NCI-H2107 (cell line): ENCODE data around the gene TSSK3.
"Not testable (repeated sequence)": the region's sequence is repeated elsewhere in the genome, so short reads cannot be mapped to it uniquely, and the experiment has no call there.

ENCODE experiments used
- DNase-seq: peaks from one replicate; lab custom pipeline; 2025; lab: John Stamatoyannopoulos, UW

Gene TSSK3

DNA sequence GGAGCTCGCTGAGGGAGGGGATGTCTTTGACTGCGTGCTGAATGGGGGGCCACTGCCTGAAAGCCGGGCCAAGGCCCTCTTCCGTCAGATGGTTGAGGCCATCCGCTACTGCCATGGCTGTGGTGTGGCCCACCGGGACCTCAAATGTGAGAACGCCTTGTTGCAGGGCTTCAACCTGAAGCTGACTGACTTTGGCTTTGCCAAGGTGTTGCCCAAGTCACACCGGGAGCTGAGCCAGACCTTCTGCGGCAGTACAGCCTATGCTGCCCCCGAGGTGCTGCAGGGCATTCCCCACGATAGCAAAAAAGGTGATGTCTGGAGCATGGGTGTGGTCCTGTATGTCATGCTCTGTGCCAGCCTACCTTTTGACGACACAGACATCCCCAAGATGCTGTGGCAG, 1.4 kb downstream of the TSSK3 start:
- no peak for DNase-seq

DNA sequence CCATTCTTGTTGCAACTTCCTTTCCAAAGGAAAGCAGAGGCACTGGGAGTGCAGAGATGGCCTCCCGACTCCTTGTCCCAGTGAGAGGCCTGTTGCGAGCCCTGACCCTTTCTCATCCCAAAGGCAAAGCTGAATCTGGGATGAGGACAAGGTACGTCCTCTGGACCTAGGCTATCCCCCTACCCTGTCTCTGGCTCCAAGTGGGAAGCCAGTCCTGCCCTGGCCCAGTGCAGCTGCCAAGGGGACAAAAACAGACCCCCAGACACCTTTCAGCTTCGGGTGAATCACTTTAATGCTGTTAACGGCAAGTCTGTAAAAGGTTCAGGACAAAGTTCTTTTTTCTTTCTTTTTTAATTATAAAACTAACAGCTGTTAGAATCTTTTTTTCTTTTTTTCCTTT, 2.5 kb downstream of the TSSK3 start:
- no peak for DNase-seq

GRCh38 chr1:32365445-32365844, 3.1 kb downstream of the TSSK3 start:
- DNase-seq: no peak

DNA sequence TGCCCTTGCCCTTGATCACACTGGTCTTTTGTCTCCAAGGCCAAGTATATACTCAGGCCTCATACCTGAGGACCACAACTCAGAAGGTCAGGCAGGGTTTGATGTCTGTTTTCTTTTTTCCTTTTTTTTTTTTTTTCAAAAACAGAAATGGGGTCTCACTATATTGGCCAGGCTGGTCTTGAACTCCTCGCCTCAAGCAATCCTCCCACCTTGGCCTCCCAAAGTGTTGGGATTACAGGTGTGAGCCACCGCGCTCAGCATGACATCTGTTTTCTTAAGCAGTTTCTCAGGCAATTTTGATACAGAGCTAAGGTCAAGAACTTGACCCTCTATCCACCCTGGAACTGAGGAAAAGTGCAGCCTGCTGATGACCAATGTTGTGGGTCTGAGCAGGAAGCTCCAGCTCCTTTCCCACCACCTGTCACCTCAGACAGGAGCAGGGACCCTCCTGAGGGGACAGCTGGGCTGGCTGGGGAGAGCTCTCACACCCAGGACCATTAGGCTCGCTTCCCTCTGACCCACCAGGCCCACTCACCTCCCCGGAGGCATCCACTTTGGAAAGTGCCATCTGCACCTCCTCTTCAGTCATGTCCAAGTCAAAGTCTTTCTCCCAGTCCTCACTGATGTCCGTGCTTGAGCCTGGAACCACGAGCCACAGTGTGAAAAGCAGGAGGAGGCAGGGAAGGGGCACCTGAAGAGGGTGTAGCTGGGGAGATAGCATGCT, 5.7 kb downstream of the TSSK3 start:
- DNase-seq: no peak

- no peak for DNase-seq
These were observed 9.9 kb downstream of the TSSK3 start for GRCh38 chr1:32372149-32372756.

GRCh38 chr1:32373996-32374592, 11.8 kb downstream of the TSSK3 start:
- DNase-seq: no peak

GRCh38 chr1:32376199-32376598, 13.9 kb downstream of the TSSK3 start:
- no peak for DNase-seq

- DNase-seq: no peak
These were observed 15.3 kb downstream of the TSSK3 start for GRCh38 chr1:32377541-32378220.

GRCh38 chr1:32380057-32380456, 17.7 kb downstream of the TSSK3 start:
- DNase-seq: no peak

DNA sequence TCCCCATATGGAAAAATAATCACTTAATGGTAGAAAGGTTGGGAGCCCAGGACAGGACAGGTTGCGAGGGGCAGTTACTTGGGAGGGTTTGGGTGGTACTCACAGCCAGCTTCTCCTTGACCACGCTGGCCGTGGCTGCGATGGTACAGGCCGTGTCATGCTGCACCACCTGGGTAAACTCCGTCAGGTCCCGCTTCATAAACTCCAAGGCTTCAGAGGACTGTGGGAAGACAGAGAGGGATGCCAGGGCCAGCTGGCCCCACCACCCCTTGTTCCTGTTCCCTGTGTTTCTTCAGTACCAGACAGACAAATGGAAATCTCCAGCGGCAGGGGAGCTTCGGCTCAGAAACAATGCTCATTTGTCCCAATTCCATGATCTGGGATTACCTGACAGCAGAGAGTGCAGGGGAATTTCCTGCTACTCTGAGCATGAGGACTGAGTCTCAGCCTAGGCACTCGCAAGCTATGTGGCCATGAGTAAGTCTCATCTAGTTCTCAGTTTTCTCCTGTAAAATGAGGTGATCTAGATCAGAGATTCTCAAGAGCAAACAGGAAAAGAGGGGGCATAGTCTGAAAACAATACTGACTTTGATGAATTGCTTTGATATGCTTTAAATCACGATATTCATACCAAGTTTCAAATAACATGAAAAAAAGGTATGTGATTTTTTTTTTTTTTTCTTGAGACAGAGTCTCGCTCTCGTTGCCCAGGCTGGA, 24.5 kb downstream of the TSSK3 start:
- DNase-seq: no peak

DNA sequence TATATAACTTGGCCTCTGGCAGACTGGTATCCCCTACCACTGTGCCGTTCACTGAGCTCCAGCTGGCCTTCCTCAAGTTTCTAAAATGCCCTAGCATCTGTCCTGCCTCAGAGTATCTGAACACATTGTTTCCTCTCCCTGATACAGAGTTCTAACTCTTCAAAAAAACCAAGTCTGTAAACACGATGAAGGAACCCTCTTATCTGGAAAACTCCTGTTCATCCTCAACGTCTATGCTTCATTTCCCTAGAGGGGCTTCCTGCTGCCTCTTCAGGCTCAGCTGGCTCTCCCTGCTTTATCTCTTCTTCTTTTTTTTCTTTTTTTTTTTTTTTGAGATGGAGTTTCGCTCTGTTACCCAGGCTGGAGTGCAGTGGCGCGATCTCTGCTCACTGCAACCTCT, 26.3 kb downstream of the TSSK3 start:
- DNase-seq: no peak

DNA sequence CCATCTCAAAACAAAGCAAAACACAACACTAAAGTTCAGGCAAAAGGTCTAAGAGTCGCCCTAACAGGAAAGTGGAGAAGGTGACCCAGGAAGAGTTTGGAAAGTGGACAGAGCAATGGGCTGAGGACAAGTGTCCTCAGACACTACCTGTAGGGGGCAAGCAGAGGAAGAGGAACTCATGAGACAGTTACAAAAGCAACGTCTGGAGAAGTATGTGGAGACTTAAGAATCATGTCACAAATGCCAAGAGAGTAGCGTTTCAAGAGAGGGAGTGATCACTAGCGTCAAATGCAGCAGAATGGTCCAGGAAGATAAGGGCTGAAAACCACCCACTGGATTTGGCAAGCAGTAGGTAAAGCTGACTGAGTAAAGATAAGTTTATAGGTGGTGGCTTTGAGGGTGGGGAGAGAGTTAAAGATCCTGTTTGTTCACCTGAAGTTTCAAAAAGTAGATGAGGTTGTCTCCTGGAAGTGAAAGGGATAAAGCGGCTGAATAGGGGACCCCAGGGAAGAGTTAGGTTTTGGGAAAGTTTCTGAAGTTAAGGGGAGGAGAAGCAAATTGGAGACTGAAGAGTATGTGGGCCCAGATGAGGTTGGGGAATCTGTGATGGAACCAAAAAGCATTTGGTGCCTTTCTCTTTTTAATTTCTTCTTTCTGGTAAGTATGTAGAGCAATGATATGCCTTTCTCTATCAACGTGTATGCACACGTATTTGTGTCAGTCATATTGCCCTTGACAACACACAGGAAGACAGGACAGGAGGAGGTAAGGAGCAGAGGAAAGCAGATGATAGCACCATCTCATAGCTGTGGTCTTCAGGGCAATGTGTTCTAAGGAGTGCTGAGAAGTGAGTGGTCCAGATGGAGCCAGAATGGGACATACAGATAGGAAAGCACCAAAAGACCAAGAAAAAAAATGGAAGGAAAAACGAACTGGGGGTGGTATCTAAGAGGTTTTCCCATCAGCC, 28.8 kb downstream of the TSSK3 start:
- DNase-seq: no peak

- DNase-seq: no peak
These were observed 30.0 kb downstream of the TSSK3 start for GRCh38 chr1:32392325-32392724.

DNA sequence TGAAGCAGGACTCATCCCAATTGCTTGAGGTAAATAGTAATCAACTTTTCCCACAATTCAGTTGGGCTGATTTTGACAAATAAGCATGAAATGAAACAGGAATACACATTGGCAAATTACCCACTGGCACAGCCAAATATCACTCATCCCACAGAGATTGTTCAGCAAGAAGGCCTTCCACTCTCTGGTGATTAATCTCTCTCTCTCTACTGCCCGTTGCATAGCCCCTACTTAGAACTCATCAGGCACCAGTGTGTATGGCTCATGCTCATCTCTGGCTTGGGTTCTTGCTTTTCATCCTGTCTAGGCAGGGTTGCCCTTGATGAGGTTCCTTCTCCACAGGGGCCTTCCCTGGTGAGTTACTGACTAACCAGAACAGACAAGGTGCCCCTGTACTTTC, 30.8 kb downstream of the TSSK3 start:
- DNase-seq: no peak

GRCh38 chr1:32393832-32394140, 31.4 kb downstream of the TSSK3 start:
- DNase-seq: no peak

DNA sequence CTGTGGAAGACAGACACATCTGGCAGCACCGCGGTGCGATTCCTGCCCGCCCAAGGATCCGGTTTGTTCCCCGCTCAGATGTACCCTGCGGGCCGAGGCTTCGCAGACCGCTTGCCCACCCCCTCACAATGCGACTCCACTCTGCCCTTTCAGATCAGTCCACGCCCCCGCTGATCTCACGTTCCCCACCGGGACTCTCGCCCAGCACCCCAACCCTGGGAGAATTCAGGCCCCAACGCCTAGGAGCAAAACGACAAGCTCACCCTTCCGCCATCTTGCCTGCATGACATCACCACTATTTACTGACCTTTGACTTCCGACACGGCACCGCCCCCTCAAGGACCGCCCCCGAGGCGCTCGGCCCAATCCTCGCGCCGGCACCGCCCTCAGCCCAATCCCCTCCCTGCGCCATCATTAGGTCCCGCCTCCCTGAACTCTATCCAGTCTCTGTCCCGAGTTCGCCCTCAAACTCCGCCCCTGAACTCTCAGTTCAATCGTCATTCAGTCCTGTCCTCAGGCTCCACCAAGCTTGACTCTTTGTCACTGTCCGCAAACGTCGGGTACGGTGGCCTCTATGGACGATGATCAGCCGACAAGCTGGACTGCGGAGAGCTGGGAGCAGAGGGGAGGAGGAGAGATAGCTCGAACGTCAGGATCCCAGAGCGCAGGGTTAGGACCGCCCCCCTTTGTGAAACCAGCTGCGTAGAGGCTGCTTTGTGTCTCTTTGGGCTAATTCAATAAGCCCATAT, 32.0 kb downstream of the TSSK3 start, which contains the start of gene BSDC1:
TSS of gene BSDC1 (minus strand) at position 301 of the 749 bp plus-strand sequence. CDS start at position 274, 27 bp downstream.
- DNase-seq: peak; percentile 99

DNA sequence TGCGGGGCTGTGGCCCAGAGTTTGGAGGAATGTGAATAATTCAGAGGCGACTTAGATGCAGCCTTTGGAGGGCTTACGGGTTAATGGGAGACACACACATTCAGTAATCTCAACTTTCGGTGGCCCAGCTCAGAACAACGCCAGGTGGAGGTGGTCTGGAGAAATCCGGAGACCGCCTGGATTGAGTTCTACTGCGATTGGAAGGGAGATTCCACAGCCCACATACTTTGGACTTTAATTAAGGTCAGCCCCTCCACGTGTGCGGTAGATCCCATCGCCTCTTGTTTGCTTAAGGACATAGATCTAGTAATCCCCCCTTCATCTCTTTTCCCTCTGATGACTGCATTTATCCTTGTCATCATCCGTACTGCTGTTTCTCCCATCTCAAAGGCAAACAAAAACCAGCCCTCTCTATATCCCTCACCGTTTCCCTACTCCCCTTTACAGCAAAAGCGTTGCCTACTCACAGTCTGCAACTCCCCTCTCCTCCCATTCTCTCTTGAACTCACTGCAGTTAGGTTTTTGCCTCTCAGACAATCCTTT, 32.6 kb downstream of the TSSK3 start:
- DNase-seq: no peak

DNA sequence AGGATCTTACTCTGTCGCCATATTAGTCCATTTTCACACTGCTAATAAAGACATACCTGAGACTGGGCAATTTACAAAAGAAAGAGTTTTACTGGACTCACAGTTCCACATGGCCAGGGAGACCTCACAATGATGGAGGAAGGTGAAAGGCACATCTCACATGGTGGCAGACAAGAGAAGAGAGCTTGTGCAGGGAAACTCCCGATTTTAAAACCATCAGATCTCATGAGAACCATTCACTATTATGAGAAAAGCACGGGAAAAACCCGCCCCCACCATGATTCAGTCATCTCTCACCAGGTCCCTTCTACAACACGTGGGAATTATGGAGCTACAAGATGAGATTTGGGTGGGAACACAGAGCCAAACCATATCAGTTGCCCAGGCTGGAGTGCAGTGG, 34.2 kb downstream of the TSSK3 start:
- not testable (repeated sequence) for DNase-seq

DNA sequence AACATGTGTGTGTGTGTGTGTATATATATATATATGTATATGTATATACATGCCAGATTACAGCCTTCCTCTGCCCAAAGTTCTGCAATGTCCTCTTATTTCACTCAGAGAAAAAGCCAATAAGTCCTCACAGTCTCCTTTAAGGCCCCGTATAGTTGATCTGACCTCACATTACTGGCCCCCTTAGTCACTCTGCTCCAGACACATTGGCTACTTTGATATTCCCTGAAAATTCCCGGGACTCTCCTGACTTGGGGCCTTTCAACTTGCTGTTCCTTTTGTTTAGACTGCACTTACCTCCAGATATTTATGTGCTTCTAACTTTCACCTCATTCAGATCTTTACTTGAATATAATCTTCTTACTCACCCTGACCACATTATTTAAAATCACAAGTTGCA, 36.1 kb downstream of the TSSK3 start:
- no peak for DNase-seq

- no peak for DNase-seq
These were observed 37.5 kb downstream of the TSSK3 start for GRCh38 chr1:32399843-32400242.
